Esophagus (tissue), 2 donors: ENCODE data around the gene NME3. TPM values are rescaled to one million over a fixed set of nuclear protein-coding genes. Genes with fewer than 3 reads are reported as not detected.

Source experiments
- H3K27ac ChIP-seq, 2 donors: one replicate each; pipeline ENCODE4 v1.5.1; 2013; ENCODE audit warnings: low read depth in 2 of 2, mild to moderate bottlenecking in 2 of 2, inconsistent platforms in 1 of 2, low read length in 1 of 2, moderate library complexity in 1 of 2
- H3K27me3 ChIP-seq, 2 donors: one replicate each; pipeline ENCODE4 v1.6.1; 2013; ENCODE audit warnings: low read length in 2 of 2, control low read depth in 1 of 2, mild to moderate bottlenecking in 1 of 2; ENCODE audit not compliant: insufficient read depth in 2 of 2, control insufficient read depth in 1 of 2
- H3K36me3 ChIP-seq, 2 donors: one replicate each; pipeline ENCODE4 v1.6.1; 2013; ENCODE audit warnings: low read length in 1 of 2; ENCODE audit not compliant: control insufficient read depth in 2 of 2, insufficient read depth in 2 of 2
- H3K4me1 ChIP-seq, 2 donors: one replicate each; pipeline ENCODE4 v1.6.1; 2013; ENCODE audit warnings: low read length in 1 of 2; ENCODE audit not compliant: control insufficient read depth in 2 of 2, insufficient read depth in 2 of 2
- H3K4me3 ChIP-seq, 2 donors: one replicate each; pipeline ENCODE4 v1.5.1; 2013; ENCODE audit warnings: low read length in 2 of 2, mild to moderate bottlenecking in 2 of 2, low read depth in 1 of 2, moderate library complexity in 1 of 2
- H3K9me3 ChIP-seq, 2 donors: one replicate each; pipeline ENCODE4 v1.6.1; 2013; ENCODE audit warnings: mild to moderate bottlenecking in 2 of 2, low read depth in 1 of 2, low read length in 1 of 2, moderate library complexity in 1 of 2; ENCODE audit not compliant: control insufficient read depth in 2 of 2, insufficient read depth in 1 of 2
- WGBS, 2 donors: extraction: QIAGEN DNeasy Blood & Tissue Kit; methylation state at CpG; one replicate each; pipeline ENCODE4 v1.1.7; 2013; 5-methylcytosine and 5-hydroxymethylcytosine counted together
- polyA plus RNA-seq, 2 donors: library from polyadenylated mRNA; stranded (reverse); fragments of 200-250 nt; gene quantifications; one replicate each; pipeline ENCODE4 v1.2.3, GENCODE V29; 2013
- donor health status: healthy with polysubstance abuse.
- donor health status: Bipolar disorder and iron deficiency.

NME3 gene
- polyA plus RNA-seq, 2 donors: 51.0 to 102 TPM

DNA sequence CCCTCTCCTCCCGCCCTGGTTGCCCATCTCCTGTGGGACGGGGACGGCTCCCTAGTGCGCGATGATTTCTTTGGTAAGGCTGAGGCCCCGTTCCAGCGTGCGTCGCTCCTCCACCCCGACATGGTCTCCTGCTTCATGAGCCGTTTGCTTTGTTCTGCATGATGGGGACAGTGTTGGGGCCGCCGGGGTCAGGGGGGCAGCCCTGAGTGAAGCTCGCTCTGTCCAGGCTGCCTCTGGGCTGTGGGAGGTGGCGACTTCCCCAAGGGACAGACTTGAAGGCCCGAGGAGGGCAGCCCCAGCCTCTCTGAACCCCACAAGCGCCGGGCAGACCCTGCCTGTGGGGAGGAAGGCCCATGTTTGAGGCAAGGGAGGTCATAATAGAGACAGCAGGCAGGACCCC lies 12.4 kb downstream of the NME3 start:
- Histone ChIP-seq H3K36me3 (peaks cover 0 to 42% of the 10 kb centered on the region in 2 donors), H3K4me3 (no peak overlapping the region), H3K4me1 (peaks cover 0 to 1% of the 10 kb centered on the region in 2 donors), H3K27me3 (no peaks in the 10 kb centered on the region), H3K27ac (no peak overlapping the region), H3K9me3 (peaks cover 0 to 1% of the 10 kb centered on the region in 2 donors)
- 93% methylated on average over 18 of the region's 18 CpGs for WGBS, 2 donors

DNA sequence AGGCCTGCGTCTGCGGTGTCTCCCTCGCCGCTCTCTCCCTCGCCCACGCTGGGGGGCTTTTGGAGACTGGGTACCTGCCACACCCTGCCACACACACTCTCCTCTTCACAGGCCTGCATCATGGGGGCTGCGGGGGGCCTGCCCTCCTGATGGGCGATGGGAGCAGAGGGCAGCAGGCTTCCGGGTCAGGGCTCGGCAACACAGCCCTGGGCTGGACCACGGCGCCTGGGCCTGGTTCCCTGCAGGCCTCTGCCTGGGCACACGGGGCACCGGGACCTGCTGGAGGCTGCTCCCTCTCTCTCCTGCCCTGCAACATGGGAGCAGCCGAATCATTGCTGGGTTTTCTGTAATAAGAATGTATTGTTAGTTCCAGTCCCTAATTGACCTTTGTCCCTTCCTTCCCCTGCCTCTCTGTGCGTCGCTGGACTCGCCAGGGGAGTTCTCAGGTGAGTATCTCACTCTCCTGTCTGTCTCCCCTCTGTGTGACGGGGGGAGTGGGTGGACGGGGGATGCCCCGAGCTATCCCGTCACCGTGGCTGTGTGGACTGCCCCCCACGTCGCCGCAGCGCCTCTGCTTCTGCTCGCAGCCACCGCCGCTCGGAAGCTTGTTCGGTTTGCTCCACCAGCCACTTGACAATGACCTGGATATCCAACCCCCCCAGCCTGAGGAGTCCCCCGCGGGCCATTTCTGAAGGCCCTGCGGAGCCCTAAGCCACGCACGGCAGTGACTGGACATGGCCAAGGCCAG lies 13.5 kb downstream of the NME3 start:
- Histone ChIP-seq H3K27me3 (no peaks in the 10 kb centered on the region), H3K27ac (no peak overlapping the region), H3K4me3 (no peak overlapping the region), H3K4me1 (no peaks in the 10 kb centered on the region), H3K9me3 (peaks cover 0 to 1% of the 10 kb centered on the region in 2 donors), H3K36me3 (peaks cover 0 to 38% of the 10 kb centered on the region in 2 donors)
- 92 to 94% methylated on average over 37 of the region's 37 CpGs for WGBS, 2 donors

DNA sequence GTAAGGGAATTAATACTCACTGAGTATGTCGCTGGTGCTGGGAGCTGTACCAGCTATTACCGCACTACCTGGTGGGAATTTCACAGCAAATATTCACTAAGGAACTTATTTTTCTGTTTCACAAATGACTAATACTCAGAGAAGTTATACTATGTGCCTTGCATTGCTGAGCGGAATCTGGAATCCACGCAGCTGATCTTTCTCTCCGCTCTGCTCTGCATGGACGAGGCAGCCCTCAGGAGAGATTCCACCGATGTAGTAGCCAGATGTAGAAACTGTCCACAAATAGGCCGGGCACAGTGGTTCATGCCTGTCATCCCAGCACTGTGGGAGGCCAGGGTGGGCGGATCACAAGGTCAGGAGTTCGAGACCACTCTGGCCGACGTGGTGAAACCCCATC lies 17.1 kb downstream of the NME3 start:
- WGBS, 2 donors: 83 to 86% methylated on average over 12 of the region's 12 CpGs
- H3K27ac ChIP-seq: peak overlapping the region; percentile 50 to 86

DNA sequence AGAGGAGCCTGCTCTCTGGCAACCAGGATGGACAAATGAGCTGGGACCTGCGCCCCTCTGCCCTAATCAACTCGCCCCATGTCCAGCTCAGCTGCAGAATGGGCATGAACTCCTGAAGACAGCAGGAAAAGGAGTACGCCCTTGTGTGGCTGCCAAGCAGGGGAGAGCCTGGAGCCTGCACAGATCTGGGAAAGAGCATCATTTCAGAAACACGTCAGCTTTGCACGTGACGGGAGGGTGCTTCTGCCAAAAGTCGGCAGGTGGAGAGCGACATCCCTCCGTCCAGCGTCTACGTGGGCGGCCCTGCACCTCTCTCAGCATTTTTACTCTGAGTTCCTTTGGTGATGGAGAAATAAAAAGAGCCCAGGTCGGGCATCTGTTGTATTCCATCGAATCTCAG lies 18.5 kb downstream of the NME3 start:
- 93 to 94% methylated on average over 14 of the region's 14 CpGs for WGBS, 2 donors
- H3K36me3 ChIP-seq: peaks cover 15 to 39% of the 10 kb centered on the region in 2 donors
- H3K27me3 ChIP-seq: no peaks in the 10 kb centered on the region
- H3K4me3 ChIP-seq: no peak overlapping the region
- H3K9me3 ChIP-seq: no peaks in the 10 kb centered on the region
- no peak overlapping the region for H3K27ac ChIP-seq
- H3K4me1 ChIP-seq: no peaks in the 10 kb centered on the region

More for the DNA sequence above, 17.1 kb downstream of the NME3 start:
- Histone ChIP-seq H3K9me3 (no peaks in the 10 kb centered on the region), H3K27me3 (no peaks in the 10 kb centered on the region), H3K4me3 (no peak overlapping the region), H3K36me3 (peaks cover 5 to 36% of the 10 kb centered on the region in 2 donors), H3K4me1 (no peaks in the 10 kb centered on the region)

DNA sequence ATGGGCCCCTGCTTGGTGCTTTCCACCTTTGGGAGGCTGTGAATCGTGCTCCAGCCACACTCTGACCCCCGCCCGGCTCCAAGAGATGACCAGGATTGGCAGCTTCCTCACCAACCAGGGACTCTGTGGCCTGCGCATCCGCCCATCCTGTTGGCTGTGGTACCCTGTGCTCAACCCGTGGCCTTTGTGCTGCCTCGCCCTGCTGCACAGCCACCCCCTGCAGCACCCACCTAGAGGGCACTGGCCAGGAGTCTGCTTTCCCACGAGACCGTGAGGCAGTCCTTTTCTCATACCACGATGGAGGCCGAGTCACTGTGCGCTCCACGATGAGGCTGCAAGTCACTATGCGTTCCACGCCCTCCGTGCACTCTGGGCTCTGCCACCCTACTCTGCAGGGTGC lies 19.4 kb downstream of the NME3 start:
- no peaks in the 10 kb centered on the region for H3K9me3 ChIP-seq
- no peaks in the 10 kb centered on the region for H3K27me3 ChIP-seq
- no peak overlapping the region for H3K4me3 ChIP-seq
- no peak overlapping the region for H3K27ac ChIP-seq
- H3K36me3 ChIP-seq: peaks cover 16 to 42% of the 10 kb centered on the region in 2 donors
- WGBS, 2 donors: 96% methylated on average over 16 of the region's 16 CpGs
- H3K4me1 ChIP-seq: no peaks in the 10 kb centered on the region

DNA sequence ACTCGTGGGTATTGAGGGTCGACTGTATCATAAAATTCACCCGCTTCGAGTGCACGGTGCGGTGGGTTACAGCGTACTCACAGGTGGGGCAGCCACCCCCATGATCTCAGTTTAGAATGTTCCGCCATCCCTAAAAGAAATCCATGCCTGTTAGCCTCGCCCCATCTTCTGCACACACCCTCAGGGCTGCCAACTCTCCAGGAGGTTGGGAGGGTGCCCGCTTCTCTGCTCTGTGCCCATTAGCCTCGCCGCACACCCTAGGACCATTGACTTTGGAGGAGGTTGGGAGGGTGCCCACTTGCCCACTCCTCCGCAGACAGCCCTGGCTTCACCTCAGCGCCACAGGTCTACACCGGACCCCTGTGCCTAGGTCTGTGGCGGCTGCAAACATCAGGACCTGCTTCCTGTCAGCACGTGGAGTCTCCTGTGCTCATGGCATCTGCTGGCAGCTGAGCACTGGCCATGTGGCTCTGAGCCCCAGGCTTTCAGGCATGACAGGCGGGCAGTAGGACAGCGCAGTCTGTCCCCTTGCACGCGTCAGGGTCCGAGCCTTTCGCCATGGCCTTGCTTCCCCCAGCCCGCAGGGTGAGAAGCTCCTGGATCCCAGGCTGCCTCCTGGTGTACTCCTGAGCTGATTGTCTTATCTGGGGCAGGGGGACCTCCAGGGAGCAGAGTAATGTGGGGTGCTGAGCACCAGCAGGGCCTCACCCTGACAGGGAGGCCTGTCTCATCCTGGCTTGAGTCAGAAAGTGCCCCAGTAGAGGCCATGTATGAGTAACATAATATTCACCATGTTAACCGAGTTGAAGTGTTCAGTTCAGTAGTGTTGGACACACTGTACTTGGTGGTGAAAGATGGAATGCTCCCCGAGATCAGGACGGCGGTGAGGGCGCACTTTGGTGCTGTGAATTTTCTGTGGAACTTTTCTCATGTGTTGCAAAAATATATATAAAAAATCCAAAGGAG lies 21.9 kb downstream of the NME3 start:
- Histone ChIP-seq H3K4me3 (no peak overlapping the region), H3K27me3 (no peaks in the 10 kb centered on the region), H3K27ac (no peak overlapping the region), H3K9me3 (no peaks in the 10 kb centered on the region), H3K4me1 (no peaks in the 10 kb centered on the region), H3K36me3 (peaks cover 16 to 48% of the 10 kb centered on the region in 2 donors)
- 94 to 96% methylated on average over 28 to 29 of the region's 29 CpGs for WGBS, 2 donors

DNA sequence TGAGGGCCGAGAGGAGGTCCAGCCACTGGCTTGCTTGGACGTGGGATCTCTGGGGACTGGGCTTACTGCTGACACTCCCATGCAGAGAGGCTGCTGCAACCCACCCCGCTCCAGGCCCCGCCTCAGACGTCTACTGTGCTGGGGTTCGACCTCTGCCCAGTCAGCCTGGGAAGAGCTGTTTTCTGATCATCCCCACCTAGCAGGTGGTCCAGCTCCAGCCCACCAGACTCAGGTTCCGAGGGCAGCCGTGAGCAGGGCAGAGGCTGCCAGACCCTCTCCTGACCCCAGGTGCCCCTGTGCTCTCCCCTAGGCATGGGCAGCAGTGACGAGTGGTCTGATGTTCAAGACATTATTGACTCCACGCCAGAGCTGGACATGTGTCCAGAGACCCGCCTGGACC lies 23.4 kb downstream of the NME3 start:
- peaks cover 16 to 62% of the 10 kb centered on the region in 2 donors for H3K36me3 ChIP-seq
- H3K4me3 ChIP-seq: no peak overlapping the region
- H3K27me3 ChIP-seq: no peaks in the 10 kb centered on the region
- H3K4me1 ChIP-seq: no peaks in the 10 kb centered on the region
- H3K27ac ChIP-seq: no peak overlapping the region
- no peaks in the 10 kb centered on the region for H3K9me3 ChIP-seq
- 89 to 90% methylated on average over 11 of the region's 11 CpGs for WGBS, 2 donors

DNA sequence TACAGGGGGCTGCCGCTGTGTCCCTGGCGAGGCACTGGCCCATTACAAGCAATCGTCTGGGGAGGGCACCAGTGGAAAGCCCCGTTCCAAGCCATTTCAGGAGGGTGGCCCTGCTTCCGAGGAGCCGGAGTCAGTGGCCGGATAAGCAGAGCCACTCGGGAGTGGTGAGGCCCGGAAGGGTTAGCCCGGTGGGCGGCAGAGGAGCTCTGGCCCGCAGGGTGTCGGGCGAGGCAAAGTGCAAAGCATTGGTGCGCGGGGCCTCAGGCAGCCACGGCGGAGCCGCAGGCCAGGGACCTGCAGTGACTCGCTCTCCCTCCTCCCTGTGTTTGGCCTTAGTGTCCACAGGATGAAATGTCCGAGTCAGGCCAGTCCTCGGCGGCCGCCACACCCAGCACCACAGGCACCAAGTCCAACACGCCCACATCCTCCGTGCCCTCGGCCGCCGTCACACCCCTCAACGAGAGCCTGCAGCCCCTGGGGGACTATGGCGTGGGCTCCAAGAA lies 24.6 kb downstream of the NME3 start:
- Histone ChIP-seq H3K4me1 (no peaks in the 10 kb centered on the region), H3K36me3 (peaks cover 14 to 56% of the 10 kb centered on the region in 2 donors), H3K4me3 (no peak overlapping the region), H3K27me3 (no peaks in the 10 kb centered on the region), H3K9me3 (no peaks in the 10 kb centered on the region), H3K27ac (no peak overlapping the region)
- WGBS, 2 donors: 89 to 91% methylated on average over 29 to 31 of the region's 31 CpGs

DNA sequence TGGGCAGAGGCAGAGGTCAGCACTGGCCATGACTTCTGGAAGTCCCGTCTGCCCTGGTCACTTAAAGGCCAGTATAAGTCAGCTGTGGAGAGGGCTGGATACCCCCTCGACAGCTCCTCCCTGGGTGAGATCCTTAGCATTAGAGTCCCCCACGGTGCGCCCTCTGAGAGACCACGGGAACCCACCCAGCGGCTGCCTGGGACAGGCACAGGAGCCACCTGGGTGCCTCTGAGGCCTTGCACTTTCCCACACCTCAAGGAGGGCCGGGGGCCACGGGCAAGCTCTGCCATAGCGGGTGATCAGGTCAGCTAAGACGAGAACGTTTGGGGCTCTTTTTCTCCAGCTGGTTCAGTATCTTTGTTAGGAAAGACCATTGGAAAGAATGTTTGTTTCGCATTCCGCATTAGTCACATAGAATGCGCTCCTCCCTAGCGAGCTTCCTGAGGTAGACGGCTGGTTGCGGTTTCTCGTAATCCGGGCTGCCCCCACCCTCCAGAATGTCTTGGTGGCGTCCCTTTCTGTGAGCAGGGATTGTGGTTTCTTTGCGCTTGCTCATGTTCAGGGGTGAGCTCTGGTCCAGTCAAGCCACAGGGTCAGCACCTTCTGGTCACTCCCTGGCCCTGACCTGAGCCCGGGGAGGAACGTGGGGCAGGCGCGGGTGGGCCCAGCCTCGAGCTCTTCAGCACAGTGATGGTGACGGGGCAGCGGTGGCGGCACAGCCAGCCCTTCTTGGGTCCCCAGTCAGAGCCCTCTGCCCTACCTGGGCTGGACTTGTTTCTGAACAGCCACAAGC lies 25.2 kb downstream of the NME3 start:
- peaks cover 11 to 59% of the 10 kb centered on the region in 2 donors for H3K36me3 ChIP-seq
- 94 to 96% methylated on average over 28 to 29 of the region's 29 CpGs for WGBS, 2 donors
- H3K27ac ChIP-seq: no peak overlapping the region
- no peaks in the 10 kb centered on the region for H3K4me1 ChIP-seq
- no peak overlapping the region for H3K4me3 ChIP-seq
- H3K27me3 ChIP-seq: no peaks in the 10 kb centered on the region
- no peaks in the 10 kb centered on the region for H3K9me3 ChIP-seq
